Lung (tissue), 12 donors: ENCODE measurements around the gene THEMIS2. TPM values are rescaled to one million over a fixed set of nuclear protein-coding genes. Genes with fewer than 3 reads are reported as not detected.

Experiments
- ATAC-seq: fragments of 200-7000 bp; cut with Tn5 transposase; one replicate; pipeline ENCODE4 v1.9.1; 2020; ENCODE audit warnings: moderate number of reproducible peaks; ENCODE audit not compliant: insufficient read depth, low FRiP score
- DNase-seq, 3 donors: peaks; one replicate each; pipeline ENCODE4 v3.0.0-alpha.2; 2013 to 2017
- H3K27ac ChIP-seq, 2 donors: one replicate each; pipeline ENCODE4 v1.5.1; 2013; ENCODE audit warnings: mild to moderate bottlenecking in 2 of 2, moderate library complexity in 2 of 2, control low read depth in 1 of 2, inconsistent platforms in 1 of 2, low read depth in 1 of 2, low read length in 1 of 2
- H3K27me3 ChIP-seq, 3 donors: one replicate each; pipeline ENCODE4 v1.5.1; 2013; ENCODE audit warnings: low read length in 2 of 3; ENCODE audit not compliant: control insufficient read depth in 3 of 3, insufficient read depth in 3 of 3
- H3K36me3 ChIP-seq, 4 donors: one replicate each; pipeline ENCODE4 v1.5.1; 2013; ENCODE audit warnings: low read length in 4 of 4, mild to moderate bottlenecking in 1 of 4, moderate library complexity in 1 of 4; ENCODE audit not compliant: control insufficient read depth in 4 of 4, insufficient read depth in 4 of 4
- H3K4me1 ChIP-seq, 5 donors: one replicate each; pipeline ENCODE4 v1.5.1; 2013; ENCODE audit warnings: low read length in 5 of 5, mild to moderate bottlenecking in 2 of 5, moderate library complexity in 1 of 5; ENCODE audit not compliant: control insufficient read depth in 5 of 5, insufficient read depth in 5 of 5
- H3K4me3 ChIP-seq: one replicate; pipeline ENCODE4 v1.5.1; 2013; ENCODE audit warnings: mild to moderate bottlenecking, control low read depth, moderate library complexity
- H3K9ac ChIP-seq, 2 donors: one replicate each; pipeline ENCODE4 v1.5.1; 2013; ENCODE audit warnings: low read length in 2 of 2, control low read depth in 1 of 2; ENCODE audit not compliant: insufficient read depth in 1 of 2
- H3K9me3 ChIP-seq, 4 donors: one replicate each; pipeline ENCODE4 v1.5.1; 2013; ENCODE audit warnings: low read length in 3 of 4, mild to moderate bottlenecking in 1 of 4, moderate library complexity in 1 of 4; ENCODE audit not compliant: control insufficient read depth in 4 of 4, insufficient read depth in 3 of 4
- WGBS, 2 donors: extraction: QIAGEN DNeasy Blood & Tissue Kit; methylation state at CpG; one replicate each; pipeline ENCODE4 v1.1.7; 2013; 5-methylcytosine and 5-hydroxymethylcytosine counted together
- polyA plus RNA-seq, 2 donors: library from polyadenylated mRNA; stranded (reverse); fragments of 200-250 nt; gene quantifications; one replicate each; pipeline ENCODE4 v1.2.1, GENCODE V29; 2013
- total RNA-seq, 2 donors: library from RNA; depleted of rRNA in 1 of 2; stranded (reverse); fragments of >200 nt in 1 of 2; gene quantifications; one replicate each; pipeline ENCODE4 v1.2.1, GENCODE V29; 2014 to 2021
- TF ChIP-seq, protein P1 (sequence below): IDR thresholded peaks from 2 replicates; pipeline ENCODE4 v1.5.1; 2012; ENCODE audit warnings: mild to moderate bottlenecking; ENCODE audit errors: control extremely low read depth, extremely low read depth
- donor health status: control.
- donor health status: control.
- donor health status: Bipolar disorder and iron deficiency.
- donor health status: healthy.
- donor health status: DM: yes; HTN: yes; CAD: no.

Gene THEMIS2
- total and polyA plus RNA-seq, 4 donors, result 21.3 to 153 (median 71.8) TPM

DNA sequence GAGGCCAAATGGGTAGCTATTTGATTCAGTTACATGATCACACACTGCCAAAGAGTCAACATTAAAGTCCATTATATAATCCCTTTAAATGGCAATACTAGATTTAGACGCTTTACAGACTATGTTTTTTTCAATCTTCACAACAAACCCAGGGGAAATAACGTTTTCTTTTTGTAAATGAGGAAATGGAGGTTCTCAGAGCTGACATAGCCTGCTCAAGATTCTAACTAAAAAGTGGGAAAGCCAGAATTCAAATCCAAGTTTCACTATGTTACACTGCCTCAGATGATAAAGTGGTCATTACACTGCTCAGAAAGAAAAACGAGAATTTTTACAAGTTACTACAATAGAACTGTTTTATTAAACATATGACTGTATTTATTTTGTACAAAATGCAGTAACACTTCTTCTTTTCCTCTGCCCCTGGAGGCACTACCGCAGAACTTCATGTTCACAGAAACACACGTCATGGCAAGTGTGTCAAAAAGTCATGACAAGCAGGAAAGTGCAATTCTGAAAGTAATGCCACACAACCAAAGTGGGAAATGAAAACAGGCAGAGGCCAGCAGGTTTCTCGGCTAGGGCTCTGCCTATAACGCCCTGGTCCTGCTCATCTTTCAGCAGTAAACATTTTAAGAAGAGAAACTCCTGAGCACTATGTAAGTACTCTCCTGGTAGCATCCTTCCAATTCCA is 19.0 kb downstream of the THEMIS2 start:
- peaks cover 9 to 31% (median 24%) of the 10 kb centered on the region in 4 donors for H3K36me3 ChIP-seq
- WGBS, 2 donors, result 23 to 64% methylated on average over 7 of the region's 7 CpGs
- H3K27ac ChIP-seq, result no peak overlapping the region
- no peaks in the 10 kb centered on the region for H3K27me3 ChIP-seq
- TF ChIP-seq, protein P1, sequence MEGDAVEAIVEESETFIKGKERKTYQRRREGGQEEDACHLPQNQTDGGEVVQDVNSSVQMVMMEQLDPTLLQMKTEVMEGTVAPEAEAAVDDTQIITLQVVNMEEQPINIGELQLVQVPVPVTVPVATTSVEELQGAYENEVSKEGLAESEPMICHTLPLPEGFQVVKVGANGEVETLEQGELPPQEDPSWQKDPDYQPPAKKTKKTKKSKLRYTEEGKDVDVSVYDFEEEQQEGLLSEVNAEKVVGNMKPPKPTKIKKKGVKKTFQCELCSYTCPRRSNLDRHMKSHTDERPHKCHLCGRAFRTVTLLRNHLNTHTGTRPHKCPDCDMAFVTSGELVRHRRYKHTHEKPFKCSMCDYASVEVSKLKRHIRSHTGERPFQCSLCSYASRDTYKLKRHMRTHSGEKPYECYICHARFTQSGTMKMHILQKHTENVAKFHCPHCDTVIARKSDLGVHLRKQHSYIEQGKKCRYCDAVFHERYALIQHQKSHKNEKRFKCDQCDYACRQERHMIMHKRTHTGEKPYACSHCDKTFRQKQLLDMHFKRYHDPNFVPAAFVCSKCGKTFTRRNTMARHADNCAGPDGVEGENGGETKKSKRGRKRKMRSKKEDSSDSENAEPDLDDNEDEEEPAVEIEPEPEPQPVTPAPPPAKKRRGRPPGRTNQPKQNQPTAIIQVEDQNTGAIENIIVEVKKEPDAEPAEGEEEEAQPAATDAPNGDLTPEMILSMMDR, result no peak
- ATAC-seq (no peak), DNase-seq (peak in 1 of 3 donors; percentile 13)
- no peaks in the 10 kb centered on the region for H3K9me3 ChIP-seq
- H3K4me3 ChIP-seq, result no peak overlapping the region
- H3K9ac ChIP-seq, result no peak overlapping the region
- H3K4me1 ChIP-seq, result no peaks in the 10 kb centered on the region

DNA sequence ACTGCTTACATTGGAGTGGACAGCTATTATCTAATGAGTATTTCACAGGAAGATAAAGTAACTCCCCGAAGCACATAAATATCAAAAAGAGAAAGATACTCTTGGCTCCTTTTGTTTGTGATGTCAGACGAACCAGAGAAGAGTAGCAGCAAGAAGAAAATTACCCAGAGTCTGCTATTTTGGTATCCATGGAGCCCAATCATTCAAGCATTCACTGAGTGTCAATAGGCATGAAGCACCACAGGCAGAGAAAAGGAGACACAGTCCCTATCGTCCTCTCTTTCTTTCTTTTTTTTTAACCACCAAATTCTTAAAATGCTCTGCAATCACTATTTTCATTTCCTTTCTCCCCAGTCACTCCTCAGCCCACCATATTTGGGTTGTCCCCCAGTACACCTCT is 22.2 kb downstream of the THEMIS2 start:
- Histone ChIP-seq H3K4me3 (no peak overlapping the region), H3K9me3 (no peaks in the 10 kb centered on the region), H3K27ac (no peak overlapping the region), H3K36me3 (peaks cover 10 to 35% (median 28%) of the 10 kb centered on the region in 4 donors), H3K9ac (no peak overlapping the region), H3K27me3 (no peaks in the 10 kb centered on the region), H3K4me1 (no peaks in the 10 kb centered on the region)
- DNase-seq (no peak), ATAC-seq (no peak)
- 82 to 88% methylated on average over 3 of the region's 3 CpGs for WGBS, 2 donors
- TF ChIP-seq, protein P1, result no peak

DNA sequence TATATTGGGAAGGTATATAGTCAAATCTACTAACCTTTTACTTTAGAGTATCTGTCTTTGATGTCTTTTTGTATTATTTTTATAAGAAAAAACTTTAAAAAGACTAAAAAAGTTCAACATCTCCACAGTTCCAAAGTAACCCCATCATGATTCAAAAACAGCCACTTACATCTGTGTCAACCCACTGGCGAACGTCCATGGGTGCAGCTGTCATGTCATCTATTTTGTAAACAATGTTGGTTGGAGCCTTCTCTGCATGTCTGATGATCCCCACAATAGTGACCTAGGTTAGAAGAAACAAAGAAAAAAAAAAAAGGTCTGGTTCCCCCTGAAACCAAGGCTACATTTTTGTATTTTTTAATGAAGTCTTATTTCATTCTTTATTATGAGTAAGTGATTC is 34.4 kb downstream of the THEMIS2 start:
- peak; percentile 55 to 74 (median 63) for DNase-seq
- Histone ChIP-seq H3K4me1 (peaks cover 0 to 9% (median 0%) of the 10 kb centered on the region in 5 donors), H3K27ac (no peak overlapping the region), H3K4me3 (no peak overlapping the region), H3K9me3 (no peaks in the 10 kb centered on the region), H3K36me3 (peaks cover 19 to 38% (median 27%) of the 10 kb centered on the region in 4 donors), H3K27me3 (no peaks in the 10 kb centered on the region), H3K9ac (no peak overlapping the region)
- TF ChIP-seq, protein P1, result no peak
- 79 to 88% methylated on average over 2 of the region's 2 CpGs for WGBS, 2 donors
- no peak for ATAC-seq
